OCI-LY7 (cell line): ENCODE measurements around the gene TRIM71.

Experiments
- EZH2phosphoT487 ChIP-seq: fragments of 200-600 bp; sonication (generic); IDR thresholded peaks from 2 replicates; pipeline ENCODE4 v1.6.1; 2018; ENCODE audit warnings: low read depth, borderline replicate concordance, mild to moderate bottlenecking, mixed run types, antibody characterized with exemption, low read length, moderate library complexity, mixed read lengths
- TF ChIP-seq, protein P1 (sequence below): fragments of 200-600 bp; sonication (generic); conservative IDR thresholded peaks from 2 replicates; pipeline ENCODE4 v1.5.1; 2014; ENCODE audit warnings: mild to moderate bottlenecking, antibody characterized with exemption, low read length, moderate library complexity, mixed read lengths

DNA sequence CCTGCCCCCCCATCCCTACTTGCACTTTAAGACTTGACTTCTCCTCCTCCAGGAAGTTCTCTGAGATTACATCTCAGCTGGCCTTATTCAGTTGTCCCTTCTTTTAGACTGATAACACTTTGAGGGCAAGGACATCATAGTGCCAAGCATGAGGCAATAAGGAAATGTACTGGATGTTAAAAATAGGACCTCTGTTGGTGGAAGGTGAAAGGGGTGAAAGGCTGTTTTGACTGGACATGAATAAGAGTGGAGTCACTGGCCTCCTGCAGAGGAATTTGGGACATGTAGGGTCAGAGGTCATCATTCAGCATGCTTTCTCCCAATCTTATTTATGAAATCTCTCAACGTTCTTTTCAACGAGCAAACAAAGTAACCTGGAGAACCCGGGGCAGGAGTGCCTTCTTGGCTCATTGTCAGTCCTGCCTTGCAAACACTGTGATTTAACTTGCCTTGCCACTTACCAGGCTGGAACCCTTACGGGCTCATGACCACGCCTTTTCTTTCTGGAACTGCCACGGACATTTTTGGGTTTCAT is 38.6 kb downstream of the TRIM71 start:
- TF ChIP-seq, protein P1, sequence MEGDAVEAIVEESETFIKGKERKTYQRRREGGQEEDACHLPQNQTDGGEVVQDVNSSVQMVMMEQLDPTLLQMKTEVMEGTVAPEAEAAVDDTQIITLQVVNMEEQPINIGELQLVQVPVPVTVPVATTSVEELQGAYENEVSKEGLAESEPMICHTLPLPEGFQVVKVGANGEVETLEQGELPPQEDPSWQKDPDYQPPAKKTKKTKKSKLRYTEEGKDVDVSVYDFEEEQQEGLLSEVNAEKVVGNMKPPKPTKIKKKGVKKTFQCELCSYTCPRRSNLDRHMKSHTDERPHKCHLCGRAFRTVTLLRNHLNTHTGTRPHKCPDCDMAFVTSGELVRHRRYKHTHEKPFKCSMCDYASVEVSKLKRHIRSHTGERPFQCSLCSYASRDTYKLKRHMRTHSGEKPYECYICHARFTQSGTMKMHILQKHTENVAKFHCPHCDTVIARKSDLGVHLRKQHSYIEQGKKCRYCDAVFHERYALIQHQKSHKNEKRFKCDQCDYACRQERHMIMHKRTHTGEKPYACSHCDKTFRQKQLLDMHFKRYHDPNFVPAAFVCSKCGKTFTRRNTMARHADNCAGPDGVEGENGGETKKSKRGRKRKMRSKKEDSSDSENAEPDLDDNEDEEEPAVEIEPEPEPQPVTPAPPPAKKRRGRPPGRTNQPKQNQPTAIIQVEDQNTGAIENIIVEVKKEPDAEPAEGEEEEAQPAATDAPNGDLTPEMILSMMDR = no peak
- no peak for TF ChIP-seq EZH2phosphoT487
